HepG2 (cell line): ENCODE measurements around the gene CCM2L. TPM values are rescaled to one million over a fixed set of nuclear protein-coding genes. Genes with fewer than 3 reads are reported as not detected.

Experiments used
- ATAC-seq: fragments of 200-7000 bp; cut with Tn5 transposase; 3 replicates; pipeline ENCODE4 v1.9.1; 2020; ENCODE audit warnings: mild to moderate bottlenecking, moderate library complexity
- BruUV-seq: library from RNA; stranded (reverse); fragments of 400-500 nt; replicated peaks from 2 replicates; lab custom pipeline; 2021; lab: Mats Ljungman, UMichigan
- CTCF ChIA-PET: fragments of 300-600 bp; formaldehyde crosslinking; extraction: SDS; loops from one replicate; lab custom pipeline; 2021; ENCODE audit warnings: low total read pairs, inconsistent platforms, low intra/inter-chr PET ratio; lab: Yijun Ruan, JAX
- POLR2A ChIA-PET: fragments of 350-600 bp; sonication (Branson Sonifier 250); formaldehyde crosslinking; loops from one replicate; lab custom pipeline; 2020; ENCODE audit warnings: antibody characterized with exemption, inconsistent platforms; lab: Yijun Ruan, JAX
- DNase-seq: peaks from one replicate; pipeline ENCODE4 v3.0.0-alpha.2; 2015; ENCODE audit warnings: low spot score
- FAIRE-seq: peaks from 3 replicates; lab custom pipeline; 2011; peaks lifted over from hg19 to GRCh38; lab: Jason Lieb, UNC
- H2AFZ ChIP-seq: one replicate; pipeline ENCODE4 v1.6.1; 2011; ENCODE audit warnings: low read length, inconsistent platforms
- H3K27ac ChIP-seq: fragments of 300-600 bp; 3 replicates; pipeline ENCODE4 v1.8.0; 2011; ENCODE audit warnings: mixed run types, mild to moderate bottlenecking, mixed read lengths, low read length, inconsistent platforms; ENCODE audit not compliant: insufficient read depth; ENCODE audit errors: extremely low read length
- H3K27me3 ChIP-seq, 2 experiments: fragments of 200-600 bp in 1 of 2; 2 replicates in 1 of 2; 3 replicates in 1 of 2; pipeline versions ENCODE4 v1.6.0 to v1.8.0; 2011; ENCODE audit warnings: low read length in 2 of 2, mild to moderate bottlenecking in 2 of 2, moderate library complexity in 2 of 2, inconsistent platforms in 1 of 2; ENCODE audit not compliant: insufficient read depth in 2 of 2, control insufficient read depth in 1 of 2
- H3K36me3 ChIP-seq, 2 experiments: fragments of 200-600 bp in 1 of 2; replicated peaks in 1 of 2; 2 replicates in 1 of 2; 3 replicates in 1 of 2; pipeline versions ENCODE4 v1.5.1 to v1.8.0; 2011; ENCODE audit warnings: low read length in 2 of 2, inconsistent platforms in 1 of 2; ENCODE audit not compliant: insufficient read depth in 2 of 2, control insufficient read depth in 1 of 2
- H3K4me1 ChIP-seq: 2 replicates; pipeline ENCODE4 v1.5.1; 2012; ENCODE audit warnings: low read length, inconsistent platforms; ENCODE audit not compliant: insufficient read depth
- H3K4me2 ChIP-seq: 2 replicates; pipeline ENCODE4 v1.6.0; 2011; ENCODE audit warnings: low read depth, low read length, inconsistent platforms
- H3K4me3 ChIP-seq, 3 experiments: fragments of 200-600 bp in 1 of 3; sonication (generic), shearing (Covaris generic) in 1 of 3; replicated peaks in 1 of 3; 2 replicates each; pipeline ENCODE4 v1.5.1; 2011 to 2016; ENCODE audit warnings: low read length in 3 of 3, inconsistent platforms in 2 of 3, low read depth in 2 of 3, mild to moderate bottlenecking in 2 of 3, control low read depth in 1 of 3, mixed read lengths in 1 of 3; ENCODE audit not compliant: insufficient read depth in 1 of 3
- H3K79me2 ChIP-seq: one replicate; pipeline ENCODE4 v1.6.1; 2011; ENCODE audit warnings: low read length, inconsistent platforms; ENCODE audit not compliant: insufficient read depth
- H3K9ac ChIP-seq: 2 replicates; pipeline ENCODE4 v1.6.0; 2011; ENCODE audit warnings: mild to moderate bottlenecking, low read depth, low read length, inconsistent platforms; ENCODE audit not compliant: insufficient read depth
- H3K9me3 ChIP-seq: 2 replicates; pipeline ENCODE4 v1.5.1; 2012; ENCODE audit warnings: mild to moderate bottlenecking, low read length
- H4K20me1 ChIP-seq: 2 replicates; pipeline ENCODE4 v1.6.0; 2011; ENCODE audit warnings: inconsistent platforms, mild to moderate bottlenecking, low read length, moderate library complexity; ENCODE audit not compliant: insufficient read depth
- BORCS8-MEF2B ChIP-seq: sonication (generic); formaldehyde crosslinking; IDR thresholded peaks from 2 replicates; pipeline ENCODE4 v1.8.0; 2022; ENCODE audit warnings: mild to moderate bottlenecking, missing genetic modification reagents
- EP300 ChIP-seq, 3 experiments: sonication (generic) in 1 of 3; formaldehyde crosslinking in 1 of 3; IDR thresholded peaks; 2 replicates each; pipeline versions ENCODE4 v1.5.1 to v1.6.1; 2011 to 2020; ENCODE audit warnings: low read depth in 2 of 3, low read length in 2 of 3, borderline replicate concordance in 1 of 3, improper control_type of control experiment in 1 of 3, mild to moderate bottlenecking in 1 of 3, missing genetic modification reagents in 1 of 3, moderate library complexity in 1 of 3
- FIP1L1 ChIP-seq: fragments of 200-400 bp; formaldehyde crosslinking; IDR thresholded peaks from 2 replicates; pipeline ENCODE4 v1.6.1; 2018; ENCODE audit warnings: low read depth, mild to moderate bottlenecking, low read length, moderate library complexity, borderline replicate concordance; ENCODE audit not compliant: insufficient read depth
- HDAC1 ChIP-seq: sonication (generic); formaldehyde crosslinking; IDR thresholded peaks from 2 replicates; pipeline ENCODE4 v1.5.1; 2020; ENCODE audit warnings: mild to moderate bottlenecking, missing genetic modification reagents
- NAIF1 ChIP-seq: sonication (generic); formaldehyde crosslinking; IDR thresholded peaks from 2 replicates; pipeline ENCODE4 v1.5.0; 2020; ENCODE audit warnings: mild to moderate bottlenecking, missing genetic modification reagents, borderline replicate concordance
- PHF20 ChIP-seq: sonication (generic); formaldehyde crosslinking; IDR thresholded peaks from 2 replicates; pipeline ENCODE4 v1.5.0; 2020; ENCODE audit warnings: mild to moderate bottlenecking, missing genetic modification reagents
- ZFP41 ChIP-seq: sonication (generic); formaldehyde crosslinking; IDR thresholded peaks from 2 replicates; pipeline ENCODE4 v1.4.0; 2020; ENCODE audit warnings: mild to moderate bottlenecking, missing genetic modification reagents, borderline replicate concordance
- ZMAT3 ChIP-seq: sonication (generic); formaldehyde crosslinking; conservative IDR thresholded peaks from 2 replicates; pipeline ENCODE4 v1.7.0; 2021; ENCODE audit warnings: missing genetic modification reagents
- ZSCAN25 ChIP-seq: sonication (generic); formaldehyde crosslinking; IDR thresholded peaks from 2 replicates; pipeline ENCODE4 v1.8.0; 2022; ENCODE audit warnings: mild to moderate bottlenecking, missing genetic modification reagents
- WGBS: methylation state at CpG from one replicate; pipeline ENCODE4 v1.1.6; 2017; ENCODE audit warnings: low lambda C conversion rate; 5-methylcytosine and 5-hydroxymethylcytosine counted together
- in situ Hi-C: cut with HindIII; loops from 2 replicates; pipeline ENCODE4 v1.10.0; 2017; ENCODE audit warnings: low pct_unique_long_range_greater_than_20kb; ENCODE audit not compliant: extremely low pct_ligation_motif_present
- intact Hi-C: fragments of 100-400 bp; cut with micrococcal nuclease; formaldehyde crosslinking; loops from one replicate; pipeline ENCODE4 v1.10.0; 2022; ENCODE audit not compliant: unreplicated experiment
- polyA plus RNA-seq, 8 experiments: library from polyadenylated mRNA; depleted of rRNA in 3 of 8; stranded (reverse) in 7 of 8; unstranded in 1 of 8; fragments of >200 nt; fragmentation: Illumina TruSeq in 4 of 8; extraction: Trizol in 4 of 8; gene quantifications; 2 replicates each; pipeline versions ENCODE4 v1.2.1 to v1.2.3, GENCODE V29; 2011 to 2016; ENCODE audit warnings: low read depth in 4 of 8, missing spikeins in 1 of 8, mixed read lengths in 1 of 8; ENCODE audit not compliant: insufficient read depth in 1 of 8
- total RNA-seq, 5 experiments: library from RNA; depleted of rRNA; stranded (reverse); fragments of >200 nt; fragmentation: Illumina TruSeq; extraction: Trizol; gene quantifications; 2 replicates each; pipeline ENCODE4 v1.2.3, GENCODE V29; 2016; ENCODE audit warnings: low read depth in 1 of 5
- TF ChIP-seq, protein P1 (sequence below): sonication (generic); formaldehyde crosslinking; IDR thresholded peaks from 2 replicates; pipeline ENCODE4 v1.4.0; 2020; ENCODE audit warnings: missing genetic modification reagents, borderline replicate concordance
- TF ChIP-seq, protein P2 (sequence below): sonication (generic); formaldehyde crosslinking; IDR thresholded peaks from 2 replicates; pipeline ENCODE4 v1.5.0; 2020; ENCODE audit warnings: mild to moderate bottlenecking, missing genetic modification reagents

Gene CCM2L
- total and polyA plus RNA-seq, 2 of the 13 experiments (the other 11 are each of a cell fraction or from before 2014, with no cell fraction given), result 0.15 TPM; not detected in 1

DNA sequence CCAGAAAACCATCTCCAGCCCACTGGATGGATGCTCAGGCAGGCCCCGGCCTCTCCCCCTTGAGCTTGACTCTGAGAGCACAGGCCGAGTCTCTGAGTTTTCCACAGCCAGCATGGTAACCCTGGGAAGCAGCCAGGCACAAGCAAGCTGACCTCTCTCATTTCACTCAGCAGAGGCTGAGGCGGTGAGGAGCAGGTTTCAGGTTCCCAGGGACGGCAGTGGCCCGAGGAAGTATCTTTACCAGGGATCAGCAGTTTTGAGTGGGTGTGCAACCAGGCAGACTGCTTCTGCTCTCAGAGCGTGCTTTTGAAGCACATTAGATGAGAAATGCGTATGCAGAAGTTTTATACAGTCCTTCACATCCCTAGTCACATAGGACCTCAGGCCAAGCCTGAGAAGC, 54.4 kb downstream of the CCM2L start:
- no peaks in the 10 kb centered on the region for H3K79me2 ChIP-seq
- in situ Hi-C loops (no loop called here), intact Hi-C loops (no loop called here)
- H3K36me3 ChIP-seq, result no peaks in the 10 kb centered on the region
- H3K9me3 ChIP-seq, result no peaks in the 10 kb centered on the region
- H4K20me1 ChIP-seq, result no peaks in the 10 kb centered on the region; the same call in 1 of the 2 replicates
- H3K27ac ChIP-seq, result no peak overlapping the region
- FAIRE-seq (no peak), ATAC-seq (no peak), DNase-seq (no peak)
- ChIA-PET POLR2A (no interaction called here), CTCF (no interaction called here)
- no TSS peak for BruUV-seq
- no peak overlapping the region for H3K4me3 ChIP-seq
- no peak overlapping the region for H3K4me2 ChIP-seq
- H3K27me3 ChIP-seq, result peaks cover 7 to 41% of the 10 kb centered on the region in 2 experiments; a peak in 4 of 5 replicates
- no peak overlapping the region for H3K9ac ChIP-seq
- no peak overlapping the region for H2AFZ ChIP-seq
- H3K4me1 ChIP-seq, result peaks cover 11% of the 10 kb centered on the region; the same call in 1 of the 2 replicates
- no peak for TF ChIP-seq ZMAT3 (CRISPR knock-in tag)
- no peak for TF ChIP-seq BORCS8-MEF2B (CRISPR knock-in tag)
- no peak for TF ChIP-seq ZSCAN25 (CRISPR knock-in tag)
- no peak for TF ChIP-seq NAIF1 (CRISPR knock-in tag)
- TF ChIP-seq, protein P1, sequence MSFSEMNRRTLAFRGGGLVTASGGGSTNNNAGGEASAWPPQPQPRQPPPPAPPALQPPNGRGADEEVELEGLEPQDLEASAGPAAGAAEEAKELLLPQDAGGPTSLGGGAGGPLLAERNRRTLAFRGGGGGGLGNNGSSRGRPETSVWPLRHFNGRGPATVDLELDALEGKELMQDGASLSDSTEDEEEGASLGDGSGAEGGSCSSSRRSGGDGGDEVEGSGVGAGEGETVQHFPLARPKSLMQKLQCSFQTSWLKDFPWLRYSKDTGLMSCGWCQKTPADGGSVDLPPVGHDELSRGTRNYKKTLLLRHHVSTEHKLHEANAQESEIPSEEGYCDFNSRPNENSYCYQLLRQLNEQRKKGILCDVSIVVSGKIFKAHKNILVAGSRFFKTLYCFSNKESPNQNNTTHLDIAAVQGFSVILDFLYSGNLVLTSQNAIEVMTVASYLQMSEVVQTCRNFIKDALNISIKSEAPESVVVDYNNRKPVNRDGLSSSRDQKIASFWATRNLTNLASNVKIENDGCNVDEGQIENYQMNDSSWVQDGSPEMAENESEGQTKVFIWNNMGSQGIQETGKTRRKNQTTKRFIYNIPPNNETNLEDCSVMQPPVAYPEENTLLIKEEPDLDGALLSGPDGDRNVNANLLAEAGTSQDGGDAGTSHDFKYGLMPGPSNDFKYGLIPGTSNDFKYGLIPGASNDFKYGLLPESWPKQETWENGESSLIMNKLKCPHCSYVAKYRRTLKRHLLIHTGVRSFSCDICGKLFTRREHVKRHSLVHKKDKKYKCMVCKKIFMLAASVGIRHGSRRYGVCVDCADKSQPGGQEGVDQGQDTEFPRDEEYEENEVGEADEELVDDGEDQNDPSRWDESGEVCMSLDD (CRISPR knock-in tag), result no peak
- TF ChIP-seq ZFP41 (CRISPR knock-in tag), result no peak
- no peak for TF ChIP-seq HDAC1 (CRISPR knock-in tag)
- TF ChIP-seq, protein P2, sequence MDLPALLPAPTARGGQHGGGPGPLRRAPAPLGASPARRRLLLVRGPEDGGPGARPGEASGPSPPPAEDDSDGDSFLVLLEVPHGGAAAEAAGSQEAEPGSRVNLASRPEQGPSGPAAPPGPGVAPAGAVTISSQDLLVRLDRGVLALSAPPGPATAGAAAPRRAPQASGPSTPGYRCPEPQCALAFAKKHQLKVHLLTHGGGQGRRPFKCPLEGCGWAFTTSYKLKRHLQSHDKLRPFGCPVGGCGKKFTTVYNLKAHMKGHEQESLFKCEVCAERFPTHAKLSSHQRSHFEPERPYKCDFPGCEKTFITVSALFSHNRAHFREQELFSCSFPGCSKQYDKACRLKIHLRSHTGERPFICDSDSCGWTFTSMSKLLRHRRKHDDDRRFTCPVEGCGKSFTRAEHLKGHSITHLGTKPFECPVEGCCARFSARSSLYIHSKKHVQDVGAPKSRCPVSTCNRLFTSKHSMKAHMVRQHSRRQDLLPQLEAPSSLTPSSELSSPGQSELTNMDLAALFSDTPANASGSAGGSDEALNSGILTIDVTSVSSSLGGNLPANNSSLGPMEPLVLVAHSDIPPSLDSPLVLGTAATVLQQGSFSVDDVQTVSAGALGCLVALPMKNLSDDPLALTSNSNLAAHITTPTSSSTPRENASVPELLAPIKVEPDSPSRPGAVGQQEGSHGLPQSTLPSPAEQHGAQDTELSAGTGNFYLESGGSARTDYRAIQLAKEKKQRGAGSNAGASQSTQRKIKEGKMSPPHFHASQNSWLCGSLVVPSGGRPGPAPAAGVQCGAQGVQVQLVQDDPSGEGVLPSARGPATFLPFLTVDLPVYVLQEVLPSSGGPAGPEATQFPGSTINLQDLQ (CRISPR knock-in tag), result no peak
- TF ChIP-seq EP300 (IDR thresholded peaks at IDR 0.05; ENCODE audit: low read depth in 2 of 2, low read length in 2 of 2), result no peak
- TF ChIP-seq EP300 (CRISPR knock-in tag; IDR thresholded peaks at IDR 0.05; ENCODE audit: borderline replicate concordance), result no peak
- no peak for TF ChIP-seq PHF20 (CRISPR knock-in tag)
- no peak for TF ChIP-seq FIP1L1
- 3% methylated on average over 7 of the region's 7 CpGs for WGBS
